Hepatocyte (in vitro differentiated cells): Measurements from ENCODE around the gene AP3S2. TPM values are rescaled to one million over a fixed set of nuclear protein-coding genes. Genes with fewer than 3 reads are reported as not detected.

Experiments
- DNase-seq: peaks from one replicate; pipeline ENCODE4 v3.0.0-alpha.2; 2016; ENCODE audit warnings: low spot score
- H2AFZ ChIP-seq: fragments of 200-600 bp; sonication (generic); 2 replicates; pipeline ENCODE4 v1.6.0; 2016; ENCODE audit warnings: antibody characterized with exemption, mild to moderate bottlenecking
- H3K27ac ChIP-seq: fragments of 200-600 bp; sonication (generic); 2 replicates; pipeline ENCODE4 v1.5.1; 2016; ENCODE audit warnings: mild to moderate bottlenecking
- H3K27me3 ChIP-seq: fragments of 200-600 bp; sonication (generic); 2 replicates; pipeline ENCODE4 v1.6.1; 2016
- H3K36me3 ChIP-seq: fragments of 200-600 bp; sonication (generic); replicated peaks from 2 replicates; pipeline ENCODE4 v1.5.1; 2016; ENCODE audit warnings: low read depth; ENCODE audit not compliant: insufficient read depth
- H3K4me1 ChIP-seq: fragments of 200-600 bp; sonication (generic); 2 replicates; pipeline ENCODE4 v1.5.1; 2016; ENCODE audit warnings: mild to moderate bottlenecking, moderate library complexity; ENCODE audit not compliant: insufficient read depth
- H3K4me2 ChIP-seq: fragments of 200-600 bp; sonication (generic); 2 replicates; pipeline ENCODE4 v1.6.0; 2016
- H3K4me3 ChIP-seq: fragments of 200-600 bp; sonication (generic); 2 replicates; pipeline ENCODE4 v1.5.1; 2016; ENCODE audit warnings: mild to moderate bottlenecking
- H3K79me2 ChIP-seq: fragments of 200-600 bp; sonication (generic); 2 replicates; pipeline ENCODE4 v1.6.0; 2017; ENCODE audit warnings: mild to moderate bottlenecking
- H3K9me2 ChIP-seq: fragments of 200-600 bp; sonication (generic); replicated peaks from 2 replicates; pipeline ENCODE4 v1.6.0; 2017; ENCODE audit warnings: mild to moderate bottlenecking; ENCODE audit not compliant: insufficient read depth
- H3K9me3 ChIP-seq: fragments of 200-600 bp; sonication (generic); 2 replicates; pipeline ENCODE4 v1.5.1; 2016; ENCODE audit warnings: low read depth, mild to moderate bottlenecking
- H4K20me1 ChIP-seq: fragments of 200-600 bp; sonication (generic); 2 replicates; pipeline ENCODE4 v1.6.0; 2016; ENCODE audit warnings: mild to moderate bottlenecking; ENCODE audit not compliant: insufficient read depth, poor library complexity, severe bottlenecking
- EZH2 ChIP-seq: fragments of 200-600 bp; sonication (generic); IDR thresholded peaks from 2 replicates; pipeline ENCODE4 v1.6.1; 2016; ENCODE audit warnings: antibody characterized with exemption, mild to moderate bottlenecking, borderline replicate concordance
- EZH2phosphoT487 ChIP-seq: fragments of 200-600 bp; sonication (generic); IDR thresholded peaks from one replicate; pipeline ENCODE4 v1.6.1; 2018; ENCODE audit warnings: antibody characterized with exemption, mild to moderate bottlenecking, low read depth, moderate library complexity; ENCODE audit not compliant: unreplicated experiment, severe bottlenecking
- WGBS: methylation state at CpG from one replicate; pipeline ENCODE4 v1.1.6; 2016; ENCODE audit warnings: low lambda C conversion rate; ENCODE audit errors: missing lambda C conversion rate; 5-methylcytosine and 5-hydroxymethylcytosine counted together
- polyA plus RNA-seq: library from polyadenylated mRNA; unstranded; fragments of >200 nt; fragmentation: Nextera tagmentation; extraction: Ambion mirVana; gene quantifications from 2 replicates; pipeline ENCODE4 v1.2.1, GENCODE V29; 2016
- total RNA-seq: library from RNA; depleted of rRNA; stranded (reverse); fragments of >200 nt; gene quantifications from 2 replicates; pipeline ENCODE4 v1.2.3, GENCODE V29; 2014
- TF ChIP-seq, protein P1 (sequence below): fragments of 200-600 bp; sonication (generic); IDR thresholded peaks from 2 replicates; pipeline ENCODE4 v1.5.1; 2016; ENCODE audit warnings: antibody characterized with exemption, mild to moderate bottlenecking; ENCODE audit not compliant: poor library complexity

Gene AP3S2
- total and polyA plus RNA-seq, 2 experiments from 2014 or later = 14.2 to 61.2 TPM

DNA sequence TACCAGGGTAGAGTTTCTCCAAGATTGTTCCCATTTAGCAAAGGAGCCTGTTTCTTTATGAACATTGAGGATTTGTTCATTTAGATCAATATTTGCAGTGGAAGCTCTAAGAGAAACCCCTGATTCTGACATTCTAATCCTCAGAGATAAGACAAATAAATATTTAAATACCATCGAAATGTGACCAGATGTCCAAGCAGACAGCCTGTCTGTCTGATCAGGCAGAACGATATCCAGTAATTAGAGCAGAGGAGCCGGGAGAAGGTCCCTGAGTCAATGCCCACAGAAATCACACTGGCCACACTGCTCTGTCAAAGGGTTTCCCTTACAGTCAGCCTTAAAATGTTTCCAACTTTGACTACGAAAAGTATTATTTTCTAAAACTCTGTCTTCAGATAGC, 34.6 kb upstream of the AP3S2 start:
- no peaks in the 10 kb centered on the region for H3K79me2 ChIP-seq
- H3K9me2 ChIP-seq = no peaks in the 10 kb centered on the region
- no peaks in the 10 kb centered on the region for H3K36me3 ChIP-seq
- 44% methylated on average over 4 of the region's 4 CpGs for WGBS
- H2AFZ ChIP-seq = no peak overlapping the region
- H3K4me1 ChIP-seq = peaks cover 7% of the 10 kb centered on the region
- no peak overlapping the region for H3K4me3 ChIP-seq
- no peak overlapping the region for H3K27ac ChIP-seq
- peak overlapping the region; percentile 41 for H3K4me2 ChIP-seq
- H3K9me3 ChIP-seq = no peaks in the 10 kb centered on the region
- TF ChIP-seq EZH2 (no peak), EZH2phosphoT487 (no peak)
- TF ChIP-seq, protein P1, sequence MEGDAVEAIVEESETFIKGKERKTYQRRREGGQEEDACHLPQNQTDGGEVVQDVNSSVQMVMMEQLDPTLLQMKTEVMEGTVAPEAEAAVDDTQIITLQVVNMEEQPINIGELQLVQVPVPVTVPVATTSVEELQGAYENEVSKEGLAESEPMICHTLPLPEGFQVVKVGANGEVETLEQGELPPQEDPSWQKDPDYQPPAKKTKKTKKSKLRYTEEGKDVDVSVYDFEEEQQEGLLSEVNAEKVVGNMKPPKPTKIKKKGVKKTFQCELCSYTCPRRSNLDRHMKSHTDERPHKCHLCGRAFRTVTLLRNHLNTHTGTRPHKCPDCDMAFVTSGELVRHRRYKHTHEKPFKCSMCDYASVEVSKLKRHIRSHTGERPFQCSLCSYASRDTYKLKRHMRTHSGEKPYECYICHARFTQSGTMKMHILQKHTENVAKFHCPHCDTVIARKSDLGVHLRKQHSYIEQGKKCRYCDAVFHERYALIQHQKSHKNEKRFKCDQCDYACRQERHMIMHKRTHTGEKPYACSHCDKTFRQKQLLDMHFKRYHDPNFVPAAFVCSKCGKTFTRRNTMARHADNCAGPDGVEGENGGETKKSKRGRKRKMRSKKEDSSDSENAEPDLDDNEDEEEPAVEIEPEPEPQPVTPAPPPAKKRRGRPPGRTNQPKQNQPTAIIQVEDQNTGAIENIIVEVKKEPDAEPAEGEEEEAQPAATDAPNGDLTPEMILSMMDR = no peak
- DNase-seq = no peak
- no peaks in the 10 kb centered on the region for H3K27me3 ChIP-seq
- H4K20me1 ChIP-seq = no peaks in the 10 kb centered on the region

DNA sequence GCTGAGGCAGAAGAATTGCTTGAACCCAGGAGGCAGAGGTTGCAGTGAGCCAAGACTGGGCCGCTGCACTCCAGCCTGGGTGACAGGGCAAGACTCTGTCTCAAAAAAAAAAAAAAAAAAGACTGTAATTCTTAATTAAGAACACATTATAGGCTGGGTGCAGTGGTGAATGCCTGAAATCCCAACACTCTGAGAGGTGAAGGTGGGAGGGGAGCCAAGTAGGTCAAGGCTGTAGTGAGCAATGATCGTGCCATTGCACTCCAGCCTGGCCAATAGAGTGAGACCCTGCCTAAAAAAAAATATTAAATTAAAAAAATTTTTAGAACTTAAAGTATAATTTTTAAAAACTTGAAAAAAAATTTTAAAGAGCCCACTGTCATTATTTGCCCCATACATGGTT, 32.4 kb upstream of the AP3S2 start:
- WGBS = 96% methylated on average over 2 of the region's 2 CpGs
- H3K79me2 ChIP-seq = no peaks in the 10 kb centered on the region
- no peaks in the 10 kb centered on the region for H3K36me3 ChIP-seq

DNA sequence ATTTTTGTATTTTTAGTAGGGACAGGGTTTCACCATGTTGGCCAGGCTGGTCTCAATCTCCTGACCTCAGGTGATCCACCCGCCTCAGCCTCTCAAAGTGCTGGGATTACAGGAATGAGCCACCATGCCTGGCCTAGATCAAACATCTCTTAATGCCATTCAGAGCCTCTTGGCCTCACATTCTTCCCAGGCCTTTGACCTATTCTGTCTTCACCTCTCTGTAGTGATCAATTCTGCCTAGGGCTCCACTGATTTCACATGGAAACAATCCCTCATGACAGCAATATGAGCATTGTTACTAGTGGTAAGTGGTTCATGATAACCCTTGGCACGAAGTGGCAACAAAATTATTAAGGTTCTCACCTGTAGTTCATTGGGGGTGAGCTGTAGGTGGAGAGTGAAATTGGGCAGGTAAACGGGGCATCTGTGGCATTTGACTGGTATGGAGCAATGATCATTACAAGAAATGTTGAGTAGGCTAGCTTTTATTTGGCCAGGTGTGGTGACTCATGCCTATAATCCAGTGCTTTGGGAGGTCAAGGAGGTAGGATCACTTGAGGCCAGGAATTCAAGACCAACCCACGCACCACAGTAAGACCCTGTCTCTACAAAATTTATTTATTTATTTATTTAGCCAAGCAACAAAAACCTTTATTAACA, 23.8 kb upstream of the AP3S2 start:
- Histone ChIP-seq H3K27me3 (no peaks in the 10 kb centered on the region), H2AFZ (no peak overlapping the region), H3K27ac (no peak overlapping the region)

More for the DNA sequence above, 32.4 kb upstream of the AP3S2 start:
- Histone ChIP-seq H3K27me3 (no peaks in the 10 kb centered on the region), H4K20me1 (no peaks in the 10 kb centered on the region), H3K27ac (no peak overlapping the region), H3K9me3 (no peaks in the 10 kb centered on the region), H3K4me1 (peaks cover 7% of the 10 kb centered on the region), H3K4me2 (no peak overlapping the region), H3K4me3 (no peak overlapping the region), H2AFZ (no peak overlapping the region), H3K9me2 (no peaks in the 10 kb centered on the region)
- no peak for DNase-seq
- TF ChIP-seq EZH2phosphoT487 (no peak), EZH2 (no peak)
- TF ChIP-seq, protein P1 = no peak

More for the DNA sequence above, 23.8 kb upstream of the AP3S2 start:
- no peak for DNase-seq
- H3K4me1 ChIP-seq = no peaks in the 10 kb centered on the region
- H4K20me1 ChIP-seq = no peaks in the 10 kb centered on the region
- TF ChIP-seq EZH2phosphoT487 = no peak
- TF ChIP-seq EZH2 = no peak
- TF ChIP-seq, protein P1 = no peak
- WGBS = 69% methylated on average over 4 of the region's 4 CpGs
- no peaks in the 10 kb centered on the region for H3K9me2 ChIP-seq
- H3K9me3 ChIP-seq = no peaks in the 10 kb centered on the region
- H3K79me2 ChIP-seq = no peaks in the 10 kb centered on the region
- H3K4me2 ChIP-seq = no peak overlapping the region
- H3K36me3 ChIP-seq = no peaks in the 10 kb centered on the region
- no peak overlapping the region for H3K4me3 ChIP-seq
